GM10266 (cell line): ENCODE data around the gene APBA2.

Experiments
- DNase-seq: peaks from one replicate; pipeline ENCODE4 v3.0.0; 2012; ENCODE audit errors: extremely low spot score
- TF ChIP-seq, protein P1 (sequence below): IDR thresholded peaks from 2 replicates; pipeline ENCODE4 v1.5.1; 2012; ENCODE audit warnings: mild to moderate bottlenecking, low read depth; ENCODE audit not compliant: control insufficient read depth, insufficient read depth; ENCODE audit errors: missing control alignments

APBA2 gene

DNA sequence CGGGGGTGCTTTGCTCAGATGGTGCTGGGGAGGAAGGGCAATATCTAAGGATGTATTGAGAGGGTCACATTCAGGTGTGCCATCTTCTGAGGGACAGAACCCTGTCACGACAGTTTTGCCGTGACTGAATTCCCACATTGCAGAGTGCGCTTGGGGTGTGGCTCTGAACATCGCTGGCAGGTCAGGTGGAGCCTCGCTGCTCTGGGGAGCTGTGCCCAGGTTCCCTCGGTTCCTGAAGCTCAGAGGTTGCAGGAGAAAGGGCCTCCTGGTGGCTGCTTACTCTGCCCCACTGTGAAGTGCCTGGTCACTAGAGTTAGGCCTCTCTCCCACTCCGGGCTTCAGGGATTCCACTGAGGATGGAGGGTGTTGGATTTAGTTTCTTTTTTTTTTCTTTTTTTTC lies 51.5 kb downstream of the APBA2 start:
- TF ChIP-seq, protein P1, sequence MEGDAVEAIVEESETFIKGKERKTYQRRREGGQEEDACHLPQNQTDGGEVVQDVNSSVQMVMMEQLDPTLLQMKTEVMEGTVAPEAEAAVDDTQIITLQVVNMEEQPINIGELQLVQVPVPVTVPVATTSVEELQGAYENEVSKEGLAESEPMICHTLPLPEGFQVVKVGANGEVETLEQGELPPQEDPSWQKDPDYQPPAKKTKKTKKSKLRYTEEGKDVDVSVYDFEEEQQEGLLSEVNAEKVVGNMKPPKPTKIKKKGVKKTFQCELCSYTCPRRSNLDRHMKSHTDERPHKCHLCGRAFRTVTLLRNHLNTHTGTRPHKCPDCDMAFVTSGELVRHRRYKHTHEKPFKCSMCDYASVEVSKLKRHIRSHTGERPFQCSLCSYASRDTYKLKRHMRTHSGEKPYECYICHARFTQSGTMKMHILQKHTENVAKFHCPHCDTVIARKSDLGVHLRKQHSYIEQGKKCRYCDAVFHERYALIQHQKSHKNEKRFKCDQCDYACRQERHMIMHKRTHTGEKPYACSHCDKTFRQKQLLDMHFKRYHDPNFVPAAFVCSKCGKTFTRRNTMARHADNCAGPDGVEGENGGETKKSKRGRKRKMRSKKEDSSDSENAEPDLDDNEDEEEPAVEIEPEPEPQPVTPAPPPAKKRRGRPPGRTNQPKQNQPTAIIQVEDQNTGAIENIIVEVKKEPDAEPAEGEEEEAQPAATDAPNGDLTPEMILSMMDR, result no peak
- no peak for DNase-seq

DNA sequence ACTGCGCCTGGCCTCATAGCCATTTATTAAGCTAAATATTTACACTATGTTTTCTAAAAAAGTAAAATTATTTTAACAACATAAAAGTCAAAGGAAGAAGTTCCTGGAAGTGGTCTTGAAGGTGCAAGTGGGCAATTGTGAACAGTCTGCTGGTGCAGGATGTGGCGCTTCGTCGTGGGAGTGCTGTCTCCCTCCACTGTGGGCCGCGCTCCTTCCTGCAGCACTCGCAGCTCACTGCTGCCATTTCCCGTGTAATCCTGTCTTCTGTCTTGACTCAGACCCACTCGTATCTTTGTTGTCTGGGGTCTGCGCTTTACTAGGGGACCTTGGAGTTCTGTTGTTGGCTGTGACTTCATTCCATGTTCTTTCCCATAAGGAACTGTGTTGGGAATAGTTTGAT lies 56.3 kb downstream of the APBA2 start:
- TF ChIP-seq, protein P1, result no peak
- no peak for DNase-seq

DNA sequence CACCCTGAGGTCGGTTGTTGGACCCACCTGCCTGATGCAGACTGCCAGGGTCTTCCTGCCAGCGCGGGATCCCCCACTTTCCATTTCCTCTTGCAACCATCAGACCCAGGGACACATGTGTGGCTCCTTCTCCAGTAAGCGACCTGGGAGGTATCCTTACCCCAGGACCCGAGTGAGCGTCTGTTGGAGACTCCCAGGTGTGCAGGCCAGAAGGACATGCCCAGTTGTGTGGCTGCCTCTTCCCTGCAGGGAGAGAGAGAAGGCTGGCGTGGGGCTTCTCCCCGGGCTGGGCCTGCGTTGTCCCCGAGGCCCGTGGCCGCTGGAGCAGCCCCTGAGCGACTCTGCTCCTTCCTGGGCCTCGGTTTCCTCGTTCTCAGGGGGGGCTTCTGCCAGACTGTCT lies 56.8 kb downstream of the APBA2 start:
- TF ChIP-seq, protein P1, result no peak

DNA sequence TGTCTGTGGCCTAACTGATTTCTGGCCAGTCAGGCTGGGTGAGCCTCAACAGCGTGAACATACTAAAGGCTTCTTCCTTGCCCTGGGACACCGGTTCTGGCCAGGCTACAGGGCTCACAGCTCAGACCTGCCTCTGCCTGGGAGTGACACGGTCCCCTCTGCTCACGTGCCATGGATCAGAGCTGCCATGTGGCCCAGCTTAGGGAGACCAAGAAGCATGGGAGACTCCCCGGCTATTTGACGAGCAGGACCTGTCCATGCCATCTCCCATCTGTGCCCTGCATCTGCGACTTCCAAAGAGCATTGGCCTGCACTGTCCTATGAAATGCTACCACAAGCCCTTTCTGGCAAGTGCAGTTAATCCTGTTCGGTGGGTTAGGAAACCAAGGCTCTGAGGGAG lies 57.4 kb downstream of the APBA2 start:
- DNase-seq, result no peak
- TF ChIP-seq, protein P1, result no peak

More for the DNA sequence above, 56.8 kb downstream of the APBA2 start:
- no peak for DNase-seq

DNA sequence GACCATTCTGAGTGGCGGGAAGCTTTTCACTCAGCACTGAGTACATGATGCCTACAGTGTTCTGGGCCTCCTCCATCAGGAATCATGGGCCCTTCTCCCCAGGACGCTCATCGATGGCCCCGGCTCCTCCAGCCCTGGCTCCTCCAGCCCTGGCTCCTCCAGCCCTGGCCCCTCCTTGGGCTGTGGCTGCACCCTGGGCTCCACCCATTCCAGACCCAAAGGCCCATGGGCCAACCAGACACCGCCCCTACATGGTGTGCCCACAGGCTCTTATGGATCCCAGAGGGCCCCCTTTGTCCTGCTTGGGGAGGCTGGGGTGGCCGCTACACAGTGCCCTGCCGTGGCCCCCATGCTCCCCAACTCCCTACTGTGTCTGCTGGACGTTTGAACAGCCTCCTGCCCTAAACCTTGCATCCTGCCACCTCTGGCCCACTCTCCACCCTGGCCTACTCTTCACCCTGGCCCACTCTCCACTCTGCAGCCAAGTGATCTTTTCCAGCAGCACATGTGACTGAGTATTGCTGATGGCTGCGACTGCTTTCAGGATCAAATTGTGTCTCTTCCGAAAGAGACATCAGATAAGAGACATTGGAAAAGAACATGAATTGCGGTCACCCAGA lies 57.9 kb downstream of the APBA2 start:
- DNase-seq, result no peak
- TF ChIP-seq, protein P1, result no peak

DNA sequence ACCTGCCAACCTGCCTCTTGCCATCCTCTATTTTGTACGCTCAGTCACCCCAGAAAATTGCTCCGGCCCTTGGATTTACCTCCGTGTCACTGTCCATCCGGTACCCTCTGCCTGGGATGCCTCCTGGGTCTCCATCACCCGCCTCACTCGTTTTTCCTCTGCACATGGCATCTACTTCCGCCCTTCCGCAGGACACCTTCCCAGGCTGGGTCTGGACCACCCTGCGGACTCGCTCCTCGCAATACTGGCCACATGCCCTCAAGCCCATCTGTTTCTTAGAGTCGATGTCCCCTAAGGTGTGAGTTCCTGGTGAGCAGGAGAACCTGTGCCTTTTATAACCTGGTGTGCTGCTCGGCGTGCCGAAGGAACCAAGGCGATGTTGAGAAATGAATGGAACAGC lies 58.5 kb downstream of the APBA2 start:
- TF ChIP-seq, protein P1, result no peak
- DNase-seq, result no peak

DNA sequence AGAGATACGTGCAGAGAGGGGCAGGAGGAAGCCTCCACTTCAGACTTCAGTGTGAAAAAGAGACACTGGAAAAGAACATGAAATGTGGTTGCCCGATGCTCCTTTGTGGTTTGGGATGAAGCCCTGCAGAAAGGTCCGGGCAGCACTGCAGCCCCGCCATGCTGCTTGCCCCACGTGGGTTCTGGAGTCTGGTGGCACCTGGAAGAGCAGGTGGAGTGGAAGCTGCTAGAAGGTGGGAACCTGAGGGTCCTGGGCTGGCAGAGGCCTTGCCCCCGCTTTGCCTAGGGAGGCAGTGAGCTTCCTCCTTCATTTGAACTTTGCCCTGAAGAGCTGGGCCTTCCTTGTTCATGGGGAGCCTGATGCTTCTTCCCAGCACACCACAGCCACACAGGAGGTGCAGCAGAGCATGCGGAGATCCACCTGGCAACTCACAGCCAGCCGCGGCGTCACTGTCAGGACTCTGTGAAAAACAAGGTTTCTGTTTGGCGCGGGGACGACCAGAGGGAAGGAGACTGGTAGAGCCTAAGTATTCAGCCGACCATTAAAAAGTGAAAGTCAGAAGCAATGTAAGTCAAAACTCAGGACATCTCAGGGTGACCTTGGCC lies 59.0 kb downstream of the APBA2 start:
- no peak for DNase-seq

More for the DNA sequence above, 59.0 kb downstream of the APBA2 start:
- TF ChIP-seq, protein P1, result no peak
